AG04449 (cell line): ENCODE measurements around the gene IGFL2.

Experiments
- CTCF ChIA-PET: fragments of 350-600 bp; formaldehyde crosslinking; extraction: SDS; loops from one replicate; lab custom pipeline; 2021; ENCODE audit warnings: antibody characterized with exemption; lab: Yijun Ruan, JAX
- POLR2A ChIA-PET: fragments of 400-600, 350-600 bp; formaldehyde crosslinking; extraction: SDS; loops from one replicate; lab custom pipeline; 2020; ENCODE audit warnings: antibody characterized with exemption, inconsistent platforms; lab: Yijun Ruan, JAX
- DNase-seq: peaks from one replicate; pipeline ENCODE4 v3.0.0-alpha.2; 2010; ENCODE audit warnings: low read depth, low spot score
- H3K4me3 ChIP-seq: 2 replicates; pipeline ENCODE4 v1.5.1; 2011; ENCODE audit warnings: low read depth, mild to moderate bottlenecking, control low read depth, low read length
- CTCF ChIP-seq: IDR thresholded peaks from one replicate; pipeline ENCODE4 v1.5.1; 2011; ENCODE audit warnings: mild to moderate bottlenecking, moderate library complexity, low read length, control low read depth, inconsistent platforms; ENCODE audit not compliant: insufficient read depth; ENCODE audit errors: missing control alignments

Gene IGFL2

GRCh38 chr19:46197314-46198070 lies 49.5 kb downstream of the IGFL2 start:
- ChIA-PET CTCF (no interaction called here), POLR2A (no interaction called here)
- DNase-seq: no peak
- no peak overlapping the region for H3K4me3 ChIP-seq
- TF ChIP-seq CTCF: no peak

DNA sequence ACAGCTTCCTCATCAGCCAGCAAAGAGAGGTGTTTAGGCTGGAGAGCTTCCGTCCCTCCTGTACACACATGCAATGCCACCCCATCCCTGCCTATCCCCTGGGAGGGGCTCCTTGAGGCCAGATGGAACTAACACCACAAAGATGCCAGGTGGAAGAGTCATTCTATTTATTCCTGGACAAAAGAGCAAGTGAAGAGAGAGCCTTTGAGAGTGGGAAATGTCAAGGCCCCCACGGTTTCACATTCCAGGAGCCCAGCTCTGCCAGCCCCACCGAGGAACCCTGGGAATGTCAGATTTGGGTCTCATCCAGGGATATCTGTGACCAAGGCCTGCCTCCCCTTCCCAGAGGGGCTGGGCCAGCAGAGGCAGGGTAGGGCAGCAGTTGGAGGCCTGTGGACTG lies 50.7 kb downstream of the IGFL2 start:
- no peak for TF ChIP-seq CTCF
- no peak for DNase-seq
- ChIA-PET POLR2A (no interaction called here), CTCF (interaction anchor here (0.9 kb wide), 1 partner anchor 66 kb away, joined by 3 read pairs; no protein-coding TSS in a partner anchor)
- H3K4me3 ChIP-seq: no peak overlapping the region

DNA sequence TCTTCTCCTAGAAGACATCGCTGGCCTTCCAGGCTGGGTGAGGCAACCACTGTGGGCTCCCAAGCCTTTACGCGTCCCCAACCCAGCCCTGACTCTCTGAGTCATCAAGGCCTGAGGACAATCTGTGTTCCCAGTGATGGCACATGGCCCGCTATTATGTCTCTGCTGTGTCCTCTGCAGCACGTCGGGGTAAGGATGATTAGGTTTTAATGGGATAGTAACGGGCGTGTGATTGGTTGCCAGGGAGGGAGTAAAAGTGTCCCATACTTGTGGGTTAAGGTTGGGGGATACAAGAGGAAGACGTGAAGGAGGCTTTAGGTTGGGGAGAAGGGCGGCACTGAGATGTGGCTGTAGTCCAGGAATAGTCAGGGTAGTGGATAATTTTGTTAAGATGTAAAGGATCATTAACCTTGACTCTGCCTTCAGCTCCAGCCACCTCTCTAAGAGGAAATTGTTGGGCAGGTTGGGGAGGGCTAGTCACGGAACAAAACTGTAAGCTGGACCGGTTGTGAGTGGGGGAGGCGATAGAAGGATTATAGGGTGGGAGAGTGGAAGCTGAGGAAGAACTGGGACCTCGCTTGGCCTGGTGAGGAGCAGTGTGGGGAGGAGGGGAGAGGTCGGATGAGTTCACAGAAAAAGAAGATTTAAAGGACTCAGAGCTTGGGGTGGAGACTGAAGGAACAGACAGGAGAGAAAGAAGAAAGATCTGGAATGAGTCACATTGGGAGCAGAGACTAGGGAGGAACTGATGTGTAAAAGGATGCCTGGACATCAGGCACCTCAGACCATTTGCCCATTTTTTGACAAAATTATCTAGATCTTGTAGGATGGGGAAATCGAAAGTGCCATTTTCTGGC lies 53.6 kb downstream of the IGFL2 start:
- no peak for TF ChIP-seq CTCF
- H3K4me3 ChIP-seq: no peak overlapping the region
- DNase-seq: no peak
- POLR2A ChIA-PET: no interaction called here
- CTCF ChIA-PET: interaction anchor here (2.1 kb wide), 1 partner anchor 12 kb away, joined by 7 read pairs; no protein-coding TSS in a partner anchor

GRCh38 chr19:46202426-46202825 lies 54.4 kb downstream of the IGFL2 start:
- ChIA-PET CTCF (no interaction called here), POLR2A (no interaction called here)
- DNase-seq: no peak
- no peak overlapping the region for H3K4me3 ChIP-seq
- TF ChIP-seq CTCF: no peak

- no peak for TF ChIP-seq CTCF
- ChIA-PET CTCF (interaction anchor here (1.0 kb wide), 1 partner anchor 182 kb away, joined by 3 read pairs; no protein-coding TSS in a partner anchor), POLR2A (no interaction called here)
- DNase-seq: no peak
- H3K4me3 ChIP-seq: no peak overlapping the region
These were observed 55.1 kb downstream of the IGFL2 start for GRCh38 chr19:46202872-46203860.
